Astrocyte of the spinal cord (primary cell): ENCODE data around the gene NRXN3.

Source experiments
- DNase-seq: peaks from one replicate; pipeline ENCODE4 v3.0.0; 2011; ENCODE audit warnings: low read depth, low spot score
- H3K4me3 ChIP-seq: 2 replicates; pipeline ENCODE4 v1.5.1; 2011; ENCODE audit warnings: low read depth, mild to moderate bottlenecking, low read length, moderate library complexity
- in situ Hi-C: cut with HindIII; loops from 2 replicates; pipeline ENCODE4 v1.10.0; 2017; ENCODE audit warnings: low sequenced_read_pairs
- TF ChIP-seq, protein P1 (sequence below): IDR thresholded peaks from 2 replicates; pipeline ENCODE4 v1.5.1; 2012; ENCODE audit warnings: low read depth, mild to moderate bottlenecking, low read length, inconsistent platforms

Gene NRXN3

DNA sequence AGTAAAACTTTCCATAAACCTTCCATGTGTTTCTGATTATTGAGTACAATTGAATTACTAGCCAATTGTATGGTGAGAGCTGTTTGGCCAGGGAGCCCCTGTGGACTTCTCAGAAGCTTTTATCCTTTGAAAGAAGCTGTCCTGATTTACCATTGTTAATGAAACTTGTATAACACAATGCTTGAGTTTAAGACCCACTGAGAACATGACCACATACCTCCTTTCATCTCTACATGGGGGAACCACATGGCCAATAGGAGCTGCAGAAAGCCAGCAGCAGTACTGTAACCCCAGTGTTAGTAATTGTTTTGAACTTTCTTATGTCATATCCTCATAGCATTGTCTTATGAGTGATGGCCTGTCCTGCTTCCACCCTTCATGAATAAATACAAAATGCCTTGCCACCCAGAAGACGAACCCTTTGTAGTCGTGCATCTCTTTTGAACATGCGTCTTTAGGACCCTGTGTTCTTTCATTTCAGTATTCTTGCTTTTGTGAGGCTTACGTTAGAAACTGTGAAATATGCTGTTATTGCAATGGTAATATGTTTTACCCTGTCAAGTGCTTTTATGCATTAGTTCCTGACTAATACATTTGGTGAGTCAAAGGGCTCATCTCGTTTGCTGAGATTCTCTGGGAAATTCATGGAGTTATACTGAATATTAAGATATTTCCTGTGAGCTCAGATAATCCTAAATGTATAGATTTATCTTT is 815.7 kb downstream of the NRXN3 start:
- in situ Hi-C loops = no loop called here
- TF ChIP-seq, protein P1, sequence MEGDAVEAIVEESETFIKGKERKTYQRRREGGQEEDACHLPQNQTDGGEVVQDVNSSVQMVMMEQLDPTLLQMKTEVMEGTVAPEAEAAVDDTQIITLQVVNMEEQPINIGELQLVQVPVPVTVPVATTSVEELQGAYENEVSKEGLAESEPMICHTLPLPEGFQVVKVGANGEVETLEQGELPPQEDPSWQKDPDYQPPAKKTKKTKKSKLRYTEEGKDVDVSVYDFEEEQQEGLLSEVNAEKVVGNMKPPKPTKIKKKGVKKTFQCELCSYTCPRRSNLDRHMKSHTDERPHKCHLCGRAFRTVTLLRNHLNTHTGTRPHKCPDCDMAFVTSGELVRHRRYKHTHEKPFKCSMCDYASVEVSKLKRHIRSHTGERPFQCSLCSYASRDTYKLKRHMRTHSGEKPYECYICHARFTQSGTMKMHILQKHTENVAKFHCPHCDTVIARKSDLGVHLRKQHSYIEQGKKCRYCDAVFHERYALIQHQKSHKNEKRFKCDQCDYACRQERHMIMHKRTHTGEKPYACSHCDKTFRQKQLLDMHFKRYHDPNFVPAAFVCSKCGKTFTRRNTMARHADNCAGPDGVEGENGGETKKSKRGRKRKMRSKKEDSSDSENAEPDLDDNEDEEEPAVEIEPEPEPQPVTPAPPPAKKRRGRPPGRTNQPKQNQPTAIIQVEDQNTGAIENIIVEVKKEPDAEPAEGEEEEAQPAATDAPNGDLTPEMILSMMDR = no peak
- DNase-seq = peak; percentile 96
- H3K4me3 ChIP-seq = no peak overlapping the region

DNA sequence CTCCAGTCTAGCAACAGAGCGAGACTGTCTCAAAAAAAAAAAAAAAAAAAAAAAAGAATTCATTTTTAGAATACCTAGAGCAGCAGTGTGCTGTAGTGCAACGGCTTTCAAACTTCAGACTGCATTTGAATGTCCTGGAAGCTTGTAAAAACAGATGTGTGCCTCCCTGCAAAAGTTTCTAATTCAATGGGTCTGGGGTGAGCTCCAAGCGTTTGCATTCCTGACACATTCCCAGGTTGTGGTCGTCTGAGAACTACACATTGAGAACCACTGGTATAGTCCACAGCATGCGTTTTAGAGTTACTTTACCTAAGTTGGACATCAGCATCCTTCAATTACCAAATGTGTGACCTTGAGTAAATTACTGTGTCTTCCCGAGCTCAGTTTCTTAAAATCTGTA is 816.8 kb downstream of the NRXN3 start:
- in situ Hi-C loops = no loop called here
- TF ChIP-seq, protein P1 = no peak
- no peak for DNase-seq
- H3K4me3 ChIP-seq = no peak overlapping the region

DNA sequence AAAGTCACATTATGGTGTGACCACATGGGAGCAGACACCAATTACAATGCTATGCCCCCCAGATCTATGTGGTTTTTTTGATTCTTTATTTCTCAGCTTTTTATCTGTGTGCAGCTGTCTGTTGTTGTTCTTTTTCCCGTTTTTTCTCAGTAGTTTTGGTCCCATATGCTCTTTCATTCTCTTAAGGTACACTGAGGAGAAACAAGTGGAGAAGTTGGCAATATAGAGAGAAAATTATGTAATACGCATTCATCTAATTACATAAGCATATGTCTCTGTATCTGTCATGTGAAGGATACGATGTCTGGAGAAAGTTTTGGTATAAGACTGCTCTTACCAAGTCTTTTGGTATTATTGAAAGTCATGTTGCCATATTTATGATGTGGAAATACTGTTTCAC is 819.0 kb downstream of the NRXN3 start:
- no peak overlapping the region for H3K4me3 ChIP-seq
- no peak for DNase-seq
- TF ChIP-seq, protein P1 = no peak
- in situ Hi-C loops = no loop called here

DNA sequence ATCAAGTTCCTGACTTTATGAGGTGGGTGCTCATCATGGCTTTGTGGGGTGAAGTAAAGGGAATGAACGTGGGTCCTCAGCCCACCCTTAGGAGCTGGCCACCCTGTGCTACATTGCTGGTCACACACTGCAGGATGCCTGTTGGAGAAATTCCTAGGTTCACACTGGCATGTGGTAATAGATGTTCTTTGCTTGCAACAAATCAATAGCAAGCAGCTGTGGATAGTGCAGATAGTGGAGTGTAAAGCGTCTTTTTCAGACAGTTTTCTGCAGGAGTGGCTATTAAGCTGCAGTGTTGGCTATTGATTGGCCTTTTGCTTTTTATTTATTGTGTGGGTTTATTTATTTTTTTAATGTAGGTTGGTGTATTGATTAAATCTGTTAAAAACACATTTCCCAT is 822.7 kb downstream of the NRXN3 start:
- no peak for DNase-seq
- H3K4me3 ChIP-seq = no peak overlapping the region
- TF ChIP-seq, protein P1 = no peak
- in situ Hi-C loops = no loop called here

DNA sequence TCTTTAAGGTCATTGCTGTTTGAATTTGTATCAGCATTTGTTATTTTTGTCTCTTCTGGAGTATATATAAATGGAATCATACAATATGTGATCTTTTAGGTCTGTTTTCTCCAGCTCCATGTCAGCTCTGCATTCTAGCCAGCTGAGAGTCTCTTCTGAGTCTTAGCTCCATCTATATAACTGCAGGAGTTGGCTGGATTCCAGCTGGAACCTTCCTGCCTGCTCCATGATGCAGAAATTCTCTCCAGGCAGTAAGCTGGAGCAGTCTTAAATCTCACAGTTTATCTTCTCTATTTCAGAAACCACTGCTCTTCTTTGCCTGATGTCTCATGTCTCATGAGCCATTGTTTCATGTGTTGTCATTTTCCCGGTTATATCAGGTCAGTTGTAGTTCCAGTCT is 827.6 kb downstream of the NRXN3 start:
- DNase-seq = peak; percentile 79
- TF ChIP-seq, protein P1 = no peak
- H3K4me3 ChIP-seq = no peak overlapping the region
- in situ Hi-C loops = no loop called here

DNA sequence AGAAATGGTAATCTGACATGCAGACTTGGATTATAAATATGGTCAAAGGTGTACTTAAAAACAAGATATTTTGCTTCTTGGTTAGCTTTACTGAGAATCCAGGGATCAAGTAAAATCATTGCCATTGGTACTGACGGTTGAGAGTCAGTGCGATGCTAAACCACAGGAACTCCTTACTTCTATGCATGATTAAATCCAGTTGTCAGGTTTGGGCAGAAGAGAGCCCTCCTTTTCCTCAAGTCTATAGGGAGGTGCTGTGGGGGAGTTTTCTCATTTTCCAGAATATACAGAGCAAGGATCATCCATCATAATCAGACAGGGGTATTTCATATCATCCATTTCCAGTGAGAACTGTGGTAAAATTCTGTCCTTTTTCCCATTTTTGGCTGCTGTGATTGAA is 839.1 kb downstream of the NRXN3 start:
- in situ Hi-C loops = no loop called here
- no peak for DNase-seq
- TF ChIP-seq, protein P1 = no peak
- no peak overlapping the region for H3K4me3 ChIP-seq
